NCI-H82 treated with DMSO at 0.1 percent for 48 hours (cell line): ENCODE results near the gene EDDM13.
"Not testable (repeated sequence)": the region's sequence is repeated elsewhere in the genome, so short reads cannot be mapped to it uniquely, and the experiment has no call there.

ENCODE experiments used
- DNase-seq: peaks from one replicate; lab custom pipeline; 2025; ENCODE audit not compliant: unreplicated experiment; lab: John Stamatoyannopoulos, UW

Gene EDDM13

GRCh38 chr19:56272161-56272798, at the start of gene EDDM13:
EDDM13 (plus strand) TSS chr19:56272748; CDS start chr19:56272835, 87 bp downstream.
- no peak for DNase-seq

GRCh38 chr19:56222901-56223300, 49.6 kb upstream of the EDDM13 start:
- no peak for DNase-seq

GRCh38 chr19:56223481-56223880, 49.1 kb upstream of the EDDM13 start:
- DNase-seq = no peak

- DNase-seq = no peak
These were observed 27.3 kb upstream of the EDDM13 start for GRCh38 chr19:56245121-56245740.

GRCh38 chr19:56245764-56246163, 26.8 kb upstream of the EDDM13 start:
- DNase-seq = not testable (repeated sequence)

- DNase-seq = not testable (repeated sequence)
These were observed 23.7 kb upstream of the EDDM13 start for GRCh38 chr19:56248736-56249338.

GRCh38 chr19:56252699-56253422, 19.7 kb upstream of the EDDM13 start:
- DNase-seq = peak; percentile 29

GRCh38 chr19:56253737-56254136, 18.8 kb upstream of the EDDM13 start:
- DNase-seq = no peak

GRCh38 chr19:56258272-56258671, 14.3 kb upstream of the EDDM13 start:
- no peak for DNase-seq

- no peak for DNase-seq
These were observed 11.4 kb upstream of the EDDM13 start for GRCh38 chr19:56261145-56261544.

- not testable (repeated sequence) for DNase-seq
These were observed 10.6 kb upstream of the EDDM13 start for GRCh38 chr19:56261932-56262331.

GRCh38 chr19:56263319-56263718, 9.2 kb upstream of the EDDM13 start:
- DNase-seq = no peak

- no peak for DNase-seq
These were observed 6.5 kb upstream of the EDDM13 start for GRCh38 chr19:56266051-56266450.

- peak; percentile 38 for DNase-seq
These were observed 3.2 kb upstream of the EDDM13 start for GRCh38 chr19:56269348-56269747.

- no peak for DNase-seq
These were observed 1.9 kb upstream of the EDDM13 start for GRCh38 chr19:56270676-56271075.

- DNase-seq = no peak
These were observed 1.4 kb upstream of the EDDM13 start for GRCh38 chr19:56271151-56271550.

GRCh38 chr19:56273563-56274117, 1.1 kb downstream of the EDDM13 start:
- no peak for DNase-seq

- no peak for DNase-seq
These were observed 10.3 kb downstream of the EDDM13 start for GRCh38 chr19:56282809-56283208.

GRCh38 chr19:56284746-56285145, 12.2 kb downstream of the EDDM13 start:
- DNase-seq = no peak

- DNase-seq = no peak
These were observed 17.6 kb downstream of the EDDM13 start for GRCh38 chr19:56290104-56290503.

GRCh38 chr19:56291867-56292266, 19.3 kb downstream of the EDDM13 start:
- DNase-seq = no peak
